Measurements from ENCODE around the gene REX1BD. TPM values are rescaled to one million over a fixed set of nuclear protein-coding genes. Genes with fewer than 3 reads are reported as not detected.

REX1BD gene
- total RNA-seq, 1 donor from 2014 or later: 54.1 TPM

GRCh38 chr19:18612051-18612771 lies 23.6 kb downstream of the REX1BD start:
- no peak overlapping the region for H3K27ac Mint-ChIP-seq (ENCODE audit: unreplicated experiment)
- peaks cover 3% of the 10 kb centered on the region for H3K36me3 Mint-ChIP-seq (ENCODE audit: low read depth)
- DNase-seq (ENCODE audit: low spot score): no peak
- H3K4me3 Mint-ChIP-seq (ENCODE audit: unreplicated experiment): peak overlapping the region; percentile 73
- H3K4me1 Mint-ChIP-seq (ENCODE audit: low read depth): peaks cover 21% of the 10 kb centered on the region
- H3K27me3 Mint-ChIP-seq (ENCODE audit: low read depth): peaks cover 49% of the 10 kb centered on the region
- no peaks in the 10 kb centered on the region for H3K9me3 Mint-ChIP-seq (ENCODE audit: low read depth)
- TF ChIP-seq CTCF (IDR thresholded peaks at IDR 0.05): no peak

GRCh38 chr19:18612772-18613588 lies 24.4 kb downstream of the REX1BD start, which contains the start of gene TMEM59L:
Gene TMEM59L (plus strand): TSS chr19:18612870. CDS start chr19:18612959, 89 bp downstream.
- H3K36me3 Mint-ChIP-seq (ENCODE audit: low read depth): peaks cover 3% of the 10 kb centered on the region
- no peaks in the 10 kb centered on the region for H3K9me3 Mint-ChIP-seq (ENCODE audit: low read depth)
- peaks cover 47% of the 10 kb centered on the region for H3K27me3 Mint-ChIP-seq (ENCODE audit: low read depth)
- peaks cover 17% of the 10 kb centered on the region for H3K4me1 Mint-ChIP-seq (ENCODE audit: low read depth)
- TF ChIP-seq CTCF (IDR thresholded peaks at IDR 0.05): no peak
- H3K27ac Mint-ChIP-seq (ENCODE audit: unreplicated experiment): no peak within 1 kb of the TSS
- peak within 1 kb of the TSS; percentile 73 for H3K4me3 Mint-ChIP-seq (ENCODE audit: unreplicated experiment)
- no peak for DNase-seq (ENCODE audit: low spot score)

- Mint-ChIP-seq H3K27ac (ENCODE audit: unreplicated experiment) (no peak overlapping the region), H3K9me3 (ENCODE audit: low read depth) (no peaks in the 10 kb centered on the region), H3K4me3 (ENCODE audit: unreplicated experiment) (peak overlapping the region; percentile 57), H3K4me1 (ENCODE audit: low read depth) (peaks cover 17% of the 10 kb centered on the region), H3K27me3 (ENCODE audit: low read depth) (peaks cover 40% of the 10 kb centered on the region), H3K36me3 (ENCODE audit: low read depth) (peaks cover 2% of the 10 kb centered on the region)
- no peak for TF ChIP-seq CTCF (IDR thresholded peaks at IDR 0.05)
- no peak for DNase-seq (ENCODE audit: low spot score)
Observed at GRCh38 chr19:18613589-18614234, 25.1 kb downstream of the REX1BD start.

GRCh38 chr19:18616023-18616422 lies 27.4 kb downstream of the REX1BD start:
- Mint-ChIP-seq H3K4me1 (ENCODE audit: low read depth) (peaks cover 15% of the 10 kb centered on the region), H3K36me3 (ENCODE audit: low read depth) (peaks cover under 1% of the 10 kb centered on the region), H3K27ac (ENCODE audit: unreplicated experiment) (no peak overlapping the region), H3K4me3 (ENCODE audit: unreplicated experiment) (no peak overlapping the region), H3K9me3 (ENCODE audit: low read depth) (no peaks in the 10 kb centered on the region), H3K27me3 (ENCODE audit: low read depth) (peaks cover 24% of the 10 kb centered on the region)
- no peak for DNase-seq (ENCODE audit: low spot score)
- TF ChIP-seq CTCF (IDR thresholded peaks at IDR 0.05): no peak

- no peak for DNase-seq (ENCODE audit: low spot score)
- no peaks in the 10 kb centered on the region for H3K9me3 Mint-ChIP-seq (ENCODE audit: low read depth)
- peaks cover 5% of the 10 kb centered on the region for H3K4me1 Mint-ChIP-seq (ENCODE audit: low read depth)
Observed at GRCh38 chr19:18617562-18617961, 29.0 kb downstream of the REX1BD start.

More at GRCh38 chr19:18617562-18617961, 29.0 kb downstream of the REX1BD start:
- TF ChIP-seq CTCF (IDR thresholded peaks at IDR 0.05): no peak
- Mint-ChIP-seq H3K27ac (ENCODE audit: unreplicated experiment) (no peak overlapping the region), H3K27me3 (ENCODE audit: low read depth) (peaks cover 13% of the 10 kb centered on the region), H3K36me3 (ENCODE audit: low read depth) (no peaks in the 10 kb centered on the region), H3K4me3 (ENCODE audit: unreplicated experiment) (no peak overlapping the region)
